GM19328 (cell line): ENCODE results near the gene TYR.
"Not testable (repeated sequence)": the region's sequence is repeated elsewhere in the genome, so short reads cannot be mapped to it uniquely, and the experiment has no call there.

Source experiments
- ATAC-seq: cut with Tn5 transposase; IDR thresholded peaks from one replicate; pipeline ENCODE4 v1.9.1; 2021; ENCODE audit warnings: mild to moderate bottlenecking, moderate library complexity; ENCODE audit not compliant: unreplicated experiment

Gene TYR

GRCh38 chr11:89342880-89343572 is 165.4 kb downstream of the TYR start:
- ATAC-seq, result not testable (repeated sequence)
